Fibroblast of mammary gland (primary cell): ENCODE measurements around the gene CD1E.

ENCODE experiments used
- DNase-seq: peaks from one replicate; pipeline ENCODE4 v3.0.0-alpha.2; 2010; ENCODE audit warnings: low read depth
- H3K4me3 ChIP-seq: 2 replicates; pipeline ENCODE4 v1.5.1; 2011; ENCODE audit warnings: low read depth, mild to moderate bottlenecking, low read length, moderate library complexity; ENCODE audit not compliant: control insufficient read depth
- TF ChIP-seq, protein P1 (sequence below): conservative IDR thresholded peaks from 2 replicates; pipeline ENCODE4 v1.5.1; 2011; ENCODE audit warnings: low read depth, low read length, inconsistent platforms; ENCODE audit not compliant: control insufficient read depth, insufficient read depth

CD1E gene

DNA sequence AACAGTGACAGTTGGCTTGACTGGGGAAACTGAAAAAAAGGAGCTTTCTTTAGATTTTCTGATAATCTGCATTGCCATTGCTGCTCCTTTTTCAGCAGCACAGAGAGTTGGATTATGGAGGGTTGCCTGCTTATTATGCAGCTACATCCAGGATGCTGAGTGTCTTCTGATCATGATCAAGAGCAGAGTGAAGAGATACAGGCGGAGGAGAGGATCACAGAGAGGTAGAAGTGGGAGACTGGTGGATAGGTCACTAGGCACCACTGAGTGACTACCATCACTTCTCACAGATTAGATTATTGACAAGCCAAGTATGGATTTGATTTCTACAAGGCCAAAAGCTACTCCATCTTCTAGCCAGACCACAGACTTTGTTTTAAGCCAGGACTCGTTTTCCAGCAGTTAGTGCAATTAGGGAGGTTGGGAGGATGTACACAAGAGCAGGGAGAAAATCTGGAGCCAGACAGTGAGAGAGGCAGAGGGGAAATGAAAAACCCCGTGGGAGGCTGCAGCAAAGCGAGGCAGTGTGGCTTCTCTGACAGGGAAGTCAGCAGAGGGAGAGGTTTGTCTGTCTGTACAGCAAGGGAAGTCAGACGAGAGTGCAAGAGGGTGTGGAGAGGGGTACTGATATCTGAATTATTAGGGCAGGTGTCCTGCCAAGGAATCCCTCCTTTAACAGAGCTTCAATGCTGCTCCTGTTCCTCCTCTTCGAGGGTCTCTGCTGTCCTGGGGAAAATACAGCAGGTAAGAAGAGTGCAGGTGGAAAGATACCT lies at the start of gene CD1E:
Gene CD1E (plus strand): TSS at position 592 of the 773 bp plus-strand sequence. CDS start 95 bp downstream, at position 687.
- no peak within 1 kb of the TSS for H3K4me3 ChIP-seq
- TF ChIP-seq, protein P1, sequence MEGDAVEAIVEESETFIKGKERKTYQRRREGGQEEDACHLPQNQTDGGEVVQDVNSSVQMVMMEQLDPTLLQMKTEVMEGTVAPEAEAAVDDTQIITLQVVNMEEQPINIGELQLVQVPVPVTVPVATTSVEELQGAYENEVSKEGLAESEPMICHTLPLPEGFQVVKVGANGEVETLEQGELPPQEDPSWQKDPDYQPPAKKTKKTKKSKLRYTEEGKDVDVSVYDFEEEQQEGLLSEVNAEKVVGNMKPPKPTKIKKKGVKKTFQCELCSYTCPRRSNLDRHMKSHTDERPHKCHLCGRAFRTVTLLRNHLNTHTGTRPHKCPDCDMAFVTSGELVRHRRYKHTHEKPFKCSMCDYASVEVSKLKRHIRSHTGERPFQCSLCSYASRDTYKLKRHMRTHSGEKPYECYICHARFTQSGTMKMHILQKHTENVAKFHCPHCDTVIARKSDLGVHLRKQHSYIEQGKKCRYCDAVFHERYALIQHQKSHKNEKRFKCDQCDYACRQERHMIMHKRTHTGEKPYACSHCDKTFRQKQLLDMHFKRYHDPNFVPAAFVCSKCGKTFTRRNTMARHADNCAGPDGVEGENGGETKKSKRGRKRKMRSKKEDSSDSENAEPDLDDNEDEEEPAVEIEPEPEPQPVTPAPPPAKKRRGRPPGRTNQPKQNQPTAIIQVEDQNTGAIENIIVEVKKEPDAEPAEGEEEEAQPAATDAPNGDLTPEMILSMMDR: no peak
- DNase-seq: no peak

DNA sequence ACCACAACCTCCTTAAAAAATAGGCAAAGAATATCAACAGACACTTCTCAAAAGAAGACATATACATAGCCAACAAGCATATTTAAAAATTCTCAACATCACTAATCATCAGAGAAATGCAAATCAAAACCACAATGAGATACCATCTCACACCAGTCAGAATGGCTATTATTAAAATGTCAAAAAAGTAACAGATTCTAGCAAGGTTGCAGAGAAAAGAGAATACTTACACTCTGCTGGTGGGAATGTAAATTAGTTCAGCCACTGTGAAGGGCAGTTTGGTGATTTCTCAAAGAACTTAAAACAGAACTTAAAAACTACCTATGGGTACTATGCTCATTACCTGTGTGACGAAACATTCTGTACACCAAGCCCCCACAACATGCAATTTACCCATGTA lies 43.1 kb upstream of the CD1E start:
- H3K4me3 ChIP-seq: no peak overlapping the region
- TF ChIP-seq, protein P1: no peak
- no peak for DNase-seq

DNA sequence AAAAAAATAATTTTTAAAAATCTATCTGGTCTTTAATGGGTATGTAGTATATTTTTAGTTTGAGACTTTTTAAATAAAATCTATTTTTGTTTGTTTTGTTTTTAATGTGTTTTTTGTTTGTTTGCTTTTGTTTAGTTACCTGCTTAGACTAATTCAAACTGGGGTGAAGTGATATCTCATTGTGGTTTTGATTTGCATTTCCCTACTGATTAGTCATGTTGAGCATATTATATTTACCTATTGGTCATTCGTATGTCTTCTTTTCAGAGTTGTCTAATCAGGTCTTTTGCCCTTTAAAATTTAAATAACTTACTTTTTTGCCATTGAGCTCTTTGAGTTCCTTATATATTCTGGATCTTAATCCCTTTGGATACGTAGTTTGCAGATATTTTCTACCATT lies 42.6 kb upstream of the CD1E start:
- no peak for DNase-seq
- TF ChIP-seq, protein P1: no peak
- H3K4me3 ChIP-seq: no peak overlapping the region

- H3K4me3 ChIP-seq: no peak overlapping the region
- no peak for DNase-seq
- TF ChIP-seq, protein P1: no peak
These were observed 29.8 kb upstream of the CD1E start for GRCh38 chr1:158323866-158324265.

- no peak overlapping the region for H3K4me3 ChIP-seq
- TF ChIP-seq, protein P1: no peak
- DNase-seq: no peak
These were observed 29.3 kb upstream of the CD1E start for GRCh38 chr1:158324395-158324794.

GRCh38 chr1:158327481-158327880 lies 26.2 kb upstream of the CD1E start:
- TF ChIP-seq, protein P1: no peak
- H3K4me3 ChIP-seq: no peak overlapping the region
- no peak for DNase-seq
